Right lobe of liver (tissue), 6 donors: ENCODE results near the gene LTBP3. TPM values are rescaled to one million over a fixed set of nuclear protein-coding genes. Genes with fewer than 3 reads are reported as not detected.
"Not testable (repeated sequence)": the region's sequence is repeated elsewhere in the genome, so short reads cannot be mapped to it uniquely, and the experiment has no call there.

Experiments
- ATAC-seq, 4 donors: fragments of 200-7000 bp; cut with Tn5 transposase; one replicate each; pipeline ENCODE4 v1.9.1; 2020; ENCODE audit warnings: mild to moderate bottlenecking in 4 of 4, moderate library complexity in 4 of 4
- DNase-seq, 3 donors: peaks; one replicate each; pipeline ENCODE4 v3.0.0-alpha.2; 2020
- H3K27ac ChIP-seq, 3 donors: fragments of 200-600 bp; one replicate each; pipeline ENCODE4 v1.8.0; 2022
- H3K27me3 ChIP-seq, 2 donors: fragments of 200-600 bp; one replicate each; pipeline ENCODE4 v1.8.0; 2022
- H3K36me3 ChIP-seq, 4 donors: fragments of 200-600 bp; sonication (generic) in 1 of 4; one replicate each; pipeline versions ENCODE4 v1.5.1 to v1.8.0; 2017 to 2022; ENCODE audit warnings: control low read depth in 1 of 4
- H3K4me1 ChIP-seq, 4 donors: fragments of 200-600 bp; sonication (generic) in 1 of 4; one replicate each; pipeline versions ENCODE4 v1.5.1 to v1.8.0; 2017 to 2022; ENCODE audit warnings: control low read depth in 1 of 4
- H3K4me3 ChIP-seq, 3 donors: fragments of 200-600 bp; one replicate each; pipeline ENCODE4 v1.8.0; 2022
- H3K9me3 ChIP-seq, 4 donors: fragments of 200-600 bp; sonication (generic) in 1 of 4; one replicate each; pipeline versions ENCODE4 v1.5.1 to v1.8.0; 2017 to 2022; ENCODE audit warnings: control low read depth in 1 of 4
- POLR2A ChIP-seq: fragments of 450-650 bp; IDR thresholded peaks from one replicate; pipeline ENCODE4 v1.6.1; 2017; ENCODE audit warnings: antibody characterized with exemption, mild to moderate bottlenecking
- WGBS: methylation state at CpG from one replicate; pipeline ENCODE4 v1.1.6; 2018; ENCODE audit warnings: low coverage, low lambda C conversion rate; ENCODE audit not compliant: insufficient coverage; ENCODE audit errors: missing lambda C conversion rate; 5-methylcytosine and 5-hydroxymethylcytosine counted together
- intact Hi-C, 2 donors: fragments of 100-400 bp; cut with DNase I; formaldehyde crosslinking; loops; one replicate each; pipeline versions ENCODE4 v1.11.2 to v1.14.1; 2022
- total RNA-seq, 6 experiments: library from RNA; depleted of rRNA in 2 of 6; stranded (reverse); fragments of >200 nt in 2 of 6; fragmentation: NEBNext Ultra II Directional in 3 of 6; extraction: Animal tissue kit (Norgen Biotek cat#: 25700) in 3 of 6; gene quantifications; one replicate each; pipeline versions ENCODE4 v1.1.0 to v1.2.4, GENCODE V29; 2016 to 2023
- TF ChIP-seq, protein P1 (sequence below), 4 donors: fragments of 200-600 bp in 3 of 4; fragments of 450-650 bp in 1 of 4; IDR thresholded peaks; one replicate each; pipeline versions ENCODE4 v1.5.1 to v1.8.0; 2016 to 2022; ENCODE audit warnings: antibody characterized with exemption in 4 of 4, mild to moderate bottlenecking in 2 of 4
- donor health status: DM: no; HTN: yes; CAD: no.
- donor health status: DM: no; HTN: no; CAD: no.
- donor health status: DM: no; HTN: no; CAD: no.
- donor health status: DM: no; HTN: yes; CAD: no.
- donor health status: DM: no; HTN: yes; CAD: no.

LTBP3 gene
- total RNA-seq, 6 experiments from 2014 or later: 26.6 to 94.1 (median 46.8) TPM

DNA sequence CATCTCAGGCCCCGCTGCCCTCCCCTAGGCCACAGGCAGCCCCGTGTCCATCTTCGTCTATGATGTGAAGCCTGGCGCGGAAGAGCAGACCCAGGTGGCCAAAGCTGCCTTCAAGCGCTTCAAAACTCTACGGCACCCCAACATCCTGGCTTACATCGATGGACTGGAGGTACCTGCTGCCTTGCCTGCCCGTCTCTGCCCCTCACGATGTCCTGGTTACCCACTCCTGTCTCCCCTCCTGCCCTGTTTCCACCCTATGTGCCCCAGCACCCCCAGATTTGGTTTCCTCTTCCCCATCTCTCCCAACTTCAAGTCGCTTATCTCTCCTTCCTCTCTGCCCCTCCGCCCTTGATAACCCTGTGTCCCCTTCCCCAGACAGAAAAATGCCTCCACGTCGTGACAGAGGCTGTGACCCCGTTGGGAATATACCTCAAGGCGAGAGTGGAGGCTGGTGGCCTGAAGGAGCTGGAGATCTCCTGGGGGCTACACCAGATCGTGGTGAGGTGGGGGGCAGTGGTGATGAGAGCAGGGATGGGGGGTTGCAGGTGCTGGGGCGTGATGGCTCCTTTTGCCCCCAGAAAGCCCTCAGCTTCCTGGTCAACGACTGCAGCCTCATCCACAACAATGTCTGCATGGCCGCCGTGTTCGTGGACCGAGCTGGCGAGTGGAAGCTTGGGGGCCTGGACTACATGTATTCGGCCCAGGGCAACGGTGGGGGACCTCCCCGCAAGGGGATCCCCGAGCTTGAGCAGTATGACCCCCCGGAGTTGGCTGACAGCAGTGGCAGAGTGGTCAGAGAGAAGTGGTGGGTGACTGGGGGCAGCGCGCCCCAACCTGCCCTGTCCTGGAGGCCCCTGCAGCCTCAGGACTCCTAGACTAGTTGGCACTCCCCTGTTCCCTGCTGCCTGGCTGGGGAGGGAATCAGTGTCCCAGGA lies 32.3 kb downstream of the LTBP3 start:
- peaks cover 0 to 64% (median 23%) of the 10 kb centered on the region in 4 donors for H3K4me1 ChIP-seq
- H3K9me3 ChIP-seq: no peaks in the 10 kb centered on the region
- H3K27ac ChIP-seq: peak overlapping the region; percentile 79 to 94 (median 86)
- no peaks in the 10 kb centered on the region for H3K27me3 ChIP-seq
- ATAC-seq: no peak
- peak overlapping the region; percentile 99 to 100 (median 100) for H3K4me3 ChIP-seq
- H3K36me3 ChIP-seq: peaks cover 0 to 13% (median 5%) of the 10 kb centered on the region in 4 donors
- DNase-seq: peak in 1 of 3 donors; percentile 59
- WGBS: 23% methylated on average over 13 of the region's 31 CpGs
- TF ChIP-seq POLR2A: no peak
- TF ChIP-seq, protein P1, sequence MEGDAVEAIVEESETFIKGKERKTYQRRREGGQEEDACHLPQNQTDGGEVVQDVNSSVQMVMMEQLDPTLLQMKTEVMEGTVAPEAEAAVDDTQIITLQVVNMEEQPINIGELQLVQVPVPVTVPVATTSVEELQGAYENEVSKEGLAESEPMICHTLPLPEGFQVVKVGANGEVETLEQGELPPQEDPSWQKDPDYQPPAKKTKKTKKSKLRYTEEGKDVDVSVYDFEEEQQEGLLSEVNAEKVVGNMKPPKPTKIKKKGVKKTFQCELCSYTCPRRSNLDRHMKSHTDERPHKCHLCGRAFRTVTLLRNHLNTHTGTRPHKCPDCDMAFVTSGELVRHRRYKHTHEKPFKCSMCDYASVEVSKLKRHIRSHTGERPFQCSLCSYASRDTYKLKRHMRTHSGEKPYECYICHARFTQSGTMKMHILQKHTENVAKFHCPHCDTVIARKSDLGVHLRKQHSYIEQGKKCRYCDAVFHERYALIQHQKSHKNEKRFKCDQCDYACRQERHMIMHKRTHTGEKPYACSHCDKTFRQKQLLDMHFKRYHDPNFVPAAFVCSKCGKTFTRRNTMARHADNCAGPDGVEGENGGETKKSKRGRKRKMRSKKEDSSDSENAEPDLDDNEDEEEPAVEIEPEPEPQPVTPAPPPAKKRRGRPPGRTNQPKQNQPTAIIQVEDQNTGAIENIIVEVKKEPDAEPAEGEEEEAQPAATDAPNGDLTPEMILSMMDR (IDR thresholded peaks at IDR 0.05): no peak
- intact Hi-C loops: no loop called here

DNA sequence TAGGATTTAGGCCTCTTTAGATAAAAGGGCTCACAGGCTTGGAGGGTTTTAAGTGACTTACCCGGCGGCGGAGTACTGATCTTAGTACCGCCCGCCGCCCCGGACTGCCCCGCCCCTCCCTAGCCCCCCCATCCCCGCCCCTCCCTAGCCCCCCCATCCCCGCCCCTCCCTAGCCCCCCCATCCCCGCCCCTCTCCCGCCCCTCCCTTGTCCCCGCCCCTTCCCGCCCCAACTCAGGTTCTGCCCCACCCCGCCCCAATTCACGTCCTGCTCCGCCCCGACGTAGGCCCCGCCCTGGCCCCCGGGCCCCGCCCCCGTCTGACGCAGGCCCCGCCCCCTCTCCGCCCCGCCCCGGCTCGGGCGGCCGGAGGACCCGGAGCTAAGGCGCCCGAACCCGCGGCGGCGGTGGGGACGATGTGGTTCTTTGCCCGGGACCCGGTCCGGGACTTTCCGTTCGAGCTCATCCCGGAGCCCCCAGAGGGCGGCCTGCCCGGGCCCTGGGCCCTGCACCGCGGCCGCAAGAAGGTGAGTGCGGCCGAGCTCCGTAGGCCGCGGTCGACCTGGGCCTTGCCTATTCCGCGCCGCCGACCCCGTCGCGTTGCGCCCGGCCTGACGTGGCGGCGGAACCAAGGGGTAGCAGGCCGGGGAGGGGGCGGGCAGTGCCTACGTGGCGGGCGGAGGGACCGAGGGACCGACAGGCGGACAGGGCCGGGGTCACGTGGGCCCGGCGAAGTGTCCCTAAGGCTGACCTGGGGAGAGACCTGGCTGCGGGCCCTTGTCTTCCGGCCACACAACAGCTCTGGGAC lies 33.2 kb downstream of the LTBP3 start, which contains the start of gene SCYL1:
Gene SCYL1 (plus strand): TSS at position 343 of the 805 bp plus-strand sequence. CDS start 71 bp downstream, at position 414.
- peak within 1 kb of the TSS; percentile 99 to 100 (median 100) for H3K4me3 ChIP-seq
- 3% methylated on average over 33 of the region's 82 CpGs for WGBS
- intact Hi-C loops: no loop called here
- H3K36me3 ChIP-seq: peaks cover 0 to 8% (median 3%) of the 10 kb centered on the region in 4 donors
- peaks cover 0 to 58% (median 20%) of the 10 kb centered on the region in 4 donors for H3K4me1 ChIP-seq
- H3K27me3 ChIP-seq: no peaks in the 10 kb centered on the region
- DNase-seq (peak; percentile 87 to 88 (median 88)), ATAC-seq (peak; percentile 79 to 91 (median 90))
- TF ChIP-seq POLR2A: peak; percentile 62
- TF ChIP-seq, protein P1 (IDR thresholded peaks at IDR 0.05): no peak
- H3K27ac ChIP-seq: peak within 1 kb of the TSS; percentile 79 to 94 (median 86)
- no peaks in the 10 kb centered on the region for H3K9me3 ChIP-seq

DNA sequence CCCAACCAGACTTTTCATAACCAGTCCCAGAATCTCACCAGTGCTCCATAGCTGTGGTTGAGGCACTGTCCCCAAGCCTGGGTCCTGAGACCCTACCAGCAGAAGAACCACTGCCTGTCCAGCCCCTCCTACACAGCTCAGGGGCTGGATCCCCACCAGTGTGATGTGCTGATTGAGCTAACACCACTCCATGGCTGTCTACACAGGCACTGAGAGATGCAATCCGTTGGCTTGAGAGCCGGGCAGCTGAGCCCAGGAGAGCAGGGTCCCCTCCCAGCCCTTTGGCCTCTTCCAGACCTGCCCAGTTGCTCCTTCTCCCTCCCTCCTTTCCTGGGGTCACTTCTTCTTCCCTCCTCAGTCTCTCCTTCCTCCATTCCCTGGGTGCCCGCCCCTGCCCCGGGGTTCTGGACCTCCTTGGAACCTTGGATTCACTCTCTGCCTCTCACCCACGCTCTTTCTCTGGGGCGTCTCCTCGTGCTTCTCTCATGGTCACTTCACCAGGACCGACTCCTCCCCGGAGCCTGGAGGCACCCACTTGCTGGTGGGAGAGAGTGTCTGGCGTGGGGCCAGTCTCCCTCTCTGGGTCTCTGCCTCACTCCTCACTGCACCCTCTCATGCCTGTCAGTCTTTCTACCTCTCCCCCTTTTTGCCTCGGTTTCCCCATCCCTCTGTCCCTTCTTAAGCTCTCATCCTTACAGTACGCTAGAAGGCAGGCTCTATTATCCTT lies 34.0 kb downstream of the LTBP3 start:
- Histone ChIP-seq H3K27ac (peak overlapping the region; percentile 15 to 29 (median 20)), H3K4me1 (peaks cover 0 to 51% (median 17%) of the 10 kb centered on the region in 4 donors), H3K36me3 (peaks cover 0 to 8% (median 3%) of the 10 kb centered on the region in 4 donors), H3K4me3 (no peak overlapping the region), H3K27me3 (no peaks in the 10 kb centered on the region), H3K9me3 (no peaks in the 10 kb centered on the region)
- DNase-seq (peak in 2 of 3 donors; percentile 57 to 68), ATAC-seq (peak; percentile 1 to 4 (median 2))
- TF ChIP-seq, protein P1 (IDR thresholded peaks at IDR 0.05): no peak
- no peak for TF ChIP-seq POLR2A
- 43% methylated on average over 5 of the region's 12 CpGs for WGBS
- intact Hi-C loops: no loop called here

DNA sequence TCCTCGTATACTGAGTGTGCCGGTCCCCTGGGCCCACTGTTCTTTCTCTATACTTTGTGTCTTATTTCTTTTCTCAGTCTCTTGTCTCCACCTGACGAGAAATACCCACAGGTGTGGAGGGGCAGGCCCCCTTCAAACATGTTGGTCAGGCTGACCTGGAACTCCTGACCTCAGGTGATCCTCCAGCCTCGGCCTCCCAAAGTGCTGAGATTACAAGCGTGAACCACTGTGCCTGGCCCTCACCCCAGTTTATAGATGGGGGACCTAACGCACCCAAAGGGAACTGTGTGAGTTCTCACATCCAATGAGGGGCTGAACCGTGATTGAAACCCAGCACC lies 34.6 kb downstream of the LTBP3 start:
- ATAC-seq, H3K9me3 ChIP-seq, intact Hi-C loops, H3K36me3 ChIP-seq, H3K27me3 ChIP-seq, H3K4me3 ChIP-seq: not testable (repeated sequence)
- 60% methylated on average over 4 of the region's 7 CpGs for WGBS
- DNase-seq: peak in 2 of 3 donors; percentile 16 to 52
- Histone ChIP-seq H3K27ac (peak overlapping the region; percentile 13 to 20 (median 15)), H3K4me1 (peaks cover 0 to 45% (median 14%) of the 10 kb centered on the region in 4 donors)

DNA sequence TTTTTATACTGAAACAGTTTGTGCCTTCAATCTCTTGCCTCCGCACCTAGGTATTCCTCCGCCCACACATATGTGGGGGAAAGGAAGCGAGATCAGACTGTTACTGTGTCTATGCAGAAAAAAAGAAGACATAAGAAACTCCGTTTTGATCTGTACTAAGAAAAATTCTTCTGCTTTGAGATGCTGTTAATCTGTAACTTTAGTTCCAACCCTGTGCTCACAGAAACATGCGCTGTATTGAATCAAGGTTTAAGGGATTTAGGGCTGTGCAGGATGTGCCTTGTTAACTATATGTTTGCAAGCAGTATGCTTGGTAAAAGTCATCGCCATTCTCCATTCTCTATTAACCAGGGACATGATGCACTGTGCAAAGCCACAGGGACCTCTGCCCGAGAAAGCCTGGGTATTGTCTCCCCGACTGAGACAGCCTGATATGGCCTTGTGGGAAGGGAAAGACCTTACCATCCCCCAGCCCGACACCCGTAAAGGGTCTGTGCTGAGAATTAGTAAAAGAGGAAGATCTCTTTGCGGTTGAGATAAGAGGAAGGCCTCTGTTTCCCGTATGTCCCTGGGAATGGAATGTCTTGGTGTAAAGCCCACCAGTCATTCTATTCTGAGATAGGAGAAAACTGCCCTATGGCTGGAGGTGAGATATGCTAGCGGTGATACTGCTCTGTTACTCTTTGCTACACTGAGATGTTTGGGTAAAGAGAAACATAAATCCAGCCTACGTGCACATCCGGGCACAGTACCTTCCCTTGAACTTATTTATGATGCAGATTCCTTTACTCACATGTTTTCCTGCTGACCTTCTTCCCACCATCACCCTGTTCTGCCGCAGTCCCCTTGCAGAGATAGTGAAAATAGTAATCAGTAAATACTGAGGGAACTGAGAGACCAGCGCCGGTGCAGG lies 35.2 kb downstream of the LTBP3 start:
- Histone ChIP-seq H3K4me1 (peaks cover 0 to 39% (median 11%) of the 10 kb centered on the region in 4 donors), H3K27ac (peak overlapping the region in 1 of 3 donors; percentile 13)
- peak in 2 of 3 donors; percentile 18 to 43 for DNase-seq
- ATAC-seq, H3K4me3 ChIP-seq, intact Hi-C loops, H3K36me3 ChIP-seq, H3K27me3 ChIP-seq, H3K9me3 ChIP-seq: not testable (repeated sequence)
- WGBS: 38% methylated on average over 17 of the region's 18 CpGs

DNA sequence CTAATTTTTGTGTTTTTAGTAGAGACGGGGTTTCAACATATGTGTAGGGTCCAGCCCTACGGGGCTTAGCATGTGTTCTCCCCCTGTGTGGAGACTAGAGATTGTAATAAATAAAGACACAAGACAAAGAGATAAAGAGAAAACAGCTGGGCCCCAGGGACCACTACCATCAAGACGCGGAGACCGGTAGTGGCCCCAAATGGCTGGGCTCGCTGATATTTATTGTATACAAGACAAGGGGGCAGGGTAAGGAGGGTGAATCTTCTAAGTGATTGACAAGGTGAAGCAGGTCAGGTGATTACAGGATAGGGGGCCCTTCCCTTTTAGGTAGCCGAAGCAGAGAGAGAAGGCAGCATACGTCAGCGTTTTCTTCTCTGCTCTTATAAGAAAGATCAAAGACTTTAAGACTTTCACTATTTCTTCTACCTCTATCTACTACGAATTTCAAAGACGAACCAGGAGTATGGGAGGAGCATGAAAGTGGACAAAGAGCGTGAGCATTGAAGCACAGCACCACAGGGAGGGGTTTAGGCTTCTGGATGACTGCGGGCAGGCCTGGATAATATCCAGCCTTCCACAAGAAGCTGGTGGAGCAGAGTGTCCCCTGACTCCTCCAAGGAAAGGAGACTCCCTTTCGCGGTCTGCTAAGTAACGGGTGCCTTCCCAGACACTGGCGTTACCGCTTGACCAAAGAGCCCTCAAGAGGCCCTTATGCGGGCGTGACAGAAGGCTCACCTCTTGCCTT lies 36.2 kb downstream of the LTBP3 start:
- ATAC-seq, H3K9me3 ChIP-seq, H3K27ac ChIP-seq, H3K27me3 ChIP-seq, H3K4me3 ChIP-seq, H3K36me3 ChIP-seq, intact Hi-C loops: not testable (repeated sequence)
- peak in 2 of 3 donors; percentile 8 to 23 for DNase-seq
- 77% methylated on average over 14 of the region's 20 CpGs for WGBS
- peaks cover 0 to 33% (median 7%) of the 10 kb centered on the region in 4 donors for H3K4me1 ChIP-seq
